Activated naive CD4-positive, alpha-beta T cell treated with anti-CD3 and anti-CD28 coated beads, Interleukin-2, amount 50 U/mL, for 16 hours (primary cell): ENCODE results near the gene RPL22L1.
"Not testable (repeated sequence)": the region's sequence is repeated elsewhere in the genome, so short reads cannot be mapped to it uniquely, and the experiment has no call there.

Experiments
- DNase-seq: peaks from one replicate; pipeline ENCODE4 v3.0.0-alpha.2; 2020

Gene RPL22L1

DNA sequence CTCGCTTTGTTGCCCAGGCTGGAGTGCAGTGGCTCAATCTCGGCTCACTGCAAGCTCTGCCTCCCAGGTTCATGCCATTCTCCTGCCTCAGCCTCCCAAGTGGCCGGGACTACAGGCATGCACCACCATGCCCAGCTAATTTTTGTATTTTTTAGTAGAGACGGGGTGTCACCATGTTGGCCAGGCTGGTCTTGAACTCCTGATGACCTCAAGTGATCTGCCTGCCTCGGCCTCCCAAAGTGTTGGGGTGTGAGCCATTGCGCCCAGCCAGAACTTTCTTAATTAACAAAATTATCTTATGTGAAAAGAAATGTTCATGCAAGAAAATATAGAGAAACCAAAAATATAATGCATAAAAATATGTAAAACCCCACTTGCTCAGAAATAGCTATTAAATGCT is 7.3 kb upstream of the RPL22L1 start:
- not testable (repeated sequence) for DNase-seq

DNA sequence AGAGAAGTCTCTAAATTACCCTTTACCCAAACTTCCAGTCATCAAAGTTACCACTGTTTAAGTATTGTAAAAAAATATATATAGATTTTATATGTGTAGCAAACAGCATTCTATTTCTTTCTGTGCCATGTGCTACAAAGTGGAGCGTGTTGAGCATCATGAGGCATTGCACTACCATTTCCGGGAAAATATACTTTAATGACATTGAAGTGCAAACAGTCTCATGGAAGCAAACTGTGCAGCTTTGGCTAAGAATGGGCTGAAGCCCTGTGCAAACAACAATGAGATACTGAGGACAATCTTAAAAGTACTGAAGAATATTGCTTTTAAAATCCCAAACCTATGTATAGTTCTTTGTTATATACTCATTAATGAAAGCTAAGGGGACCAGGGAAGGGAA is 6.5 kb upstream of the RPL22L1 start:
- no peak for DNase-seq

DNA sequence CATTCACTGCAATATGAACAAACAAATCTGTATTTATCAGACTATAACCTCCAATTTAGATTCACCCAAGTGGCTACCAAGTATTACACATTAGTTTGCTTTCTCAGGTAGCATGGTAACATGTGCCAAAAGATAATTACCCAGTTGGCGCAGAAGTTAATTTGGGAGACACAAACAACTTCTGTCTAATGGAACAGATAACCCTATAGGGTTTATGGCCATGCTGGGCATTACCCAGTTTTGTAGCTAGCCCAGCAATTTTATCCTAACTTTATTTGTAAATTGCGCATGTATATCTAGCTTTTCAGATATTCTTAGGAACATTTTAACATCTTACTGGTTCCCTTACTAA is 780 bp downstream of the RPL22L1 start:
- no peak for DNase-seq

DNA sequence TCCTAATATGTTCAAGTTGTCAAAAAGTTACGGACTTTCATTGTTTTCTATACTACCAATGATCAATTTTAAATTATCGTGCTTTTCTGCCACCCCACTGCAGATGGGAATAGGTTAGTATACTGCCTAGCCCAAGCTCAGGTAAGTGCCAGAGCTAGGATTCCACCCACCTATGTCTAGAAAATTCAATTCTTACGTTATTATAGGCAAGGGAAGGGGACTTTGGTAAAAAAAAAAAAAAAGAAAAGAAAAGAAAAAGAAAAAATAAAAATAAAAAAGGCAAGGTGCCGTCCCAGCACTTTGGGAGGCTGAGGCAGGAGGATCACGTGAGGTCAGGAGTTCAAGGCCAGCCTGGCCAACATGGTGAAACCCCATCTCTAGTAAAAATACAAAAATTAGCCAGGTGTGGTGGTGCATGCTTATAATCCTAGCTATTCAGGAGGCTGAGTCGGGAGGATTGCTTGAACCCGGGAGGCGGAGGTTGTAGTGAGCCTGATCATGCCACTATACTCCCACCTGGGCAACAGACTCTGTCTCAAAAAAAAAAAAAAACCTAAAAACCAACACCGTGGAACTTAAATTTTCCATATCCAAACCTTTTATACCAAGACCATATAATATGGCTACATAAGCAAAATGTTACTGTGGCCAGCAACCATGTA is 1.3 kb downstream of the RPL22L1 start:
- peak; percentile 13 for DNase-seq

DNA sequence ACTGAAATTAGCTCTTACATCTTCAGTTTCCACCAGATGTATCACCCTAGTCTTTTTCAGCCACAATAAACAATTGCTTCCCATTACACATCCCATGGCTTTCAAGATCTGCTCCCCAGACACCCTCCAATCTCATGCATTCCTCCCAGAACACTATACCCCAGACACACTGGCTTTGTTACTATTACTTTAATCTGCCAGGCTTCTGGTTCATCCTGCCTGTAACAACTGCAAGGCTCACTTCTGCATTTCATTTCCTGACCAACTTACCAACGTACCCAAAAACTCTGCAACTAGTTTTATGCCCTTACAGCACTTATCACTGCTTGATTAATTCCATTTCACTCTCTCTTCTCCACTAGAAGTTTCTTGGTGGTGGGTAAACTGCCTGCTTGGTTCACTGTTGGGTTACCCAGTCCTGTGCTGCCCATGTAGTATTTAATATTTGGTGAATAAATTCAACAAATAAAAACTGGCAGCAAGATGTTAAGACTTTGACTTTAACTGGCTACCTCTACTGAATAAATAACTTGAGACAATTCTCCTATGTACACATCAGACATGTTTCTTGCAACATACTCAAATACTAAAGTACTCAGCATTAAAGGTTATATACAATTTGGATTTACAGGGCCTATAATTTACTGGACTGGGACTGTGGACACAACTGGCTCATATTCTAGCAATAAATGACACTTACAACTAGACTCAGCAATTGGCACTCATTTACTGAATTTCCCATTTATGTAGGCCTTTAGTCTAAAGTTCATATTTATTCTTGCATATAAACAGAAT is 2.7 kb downstream of the RPL22L1 start:
- DNase-seq, result no peak

DNA sequence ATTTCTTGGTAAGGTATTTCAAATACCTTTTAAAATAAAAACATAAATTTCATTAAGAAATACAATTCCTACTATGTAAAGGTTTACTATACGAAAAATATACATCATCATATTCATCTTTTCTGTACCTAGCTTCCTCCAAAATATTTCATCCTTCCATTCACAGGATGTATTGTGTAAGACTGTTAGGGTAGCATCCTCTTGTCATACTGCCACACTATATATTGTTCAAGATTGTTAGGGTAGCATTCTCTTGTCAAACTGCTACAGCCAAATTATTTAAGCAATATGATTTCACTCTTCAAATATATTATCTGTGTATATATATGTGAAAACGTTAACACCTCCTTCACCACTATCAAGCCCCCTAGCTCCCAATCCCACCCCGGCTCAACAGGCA is 3.5 kb downstream of the RPL22L1 start:
- DNase-seq, result no peak

DNA sequence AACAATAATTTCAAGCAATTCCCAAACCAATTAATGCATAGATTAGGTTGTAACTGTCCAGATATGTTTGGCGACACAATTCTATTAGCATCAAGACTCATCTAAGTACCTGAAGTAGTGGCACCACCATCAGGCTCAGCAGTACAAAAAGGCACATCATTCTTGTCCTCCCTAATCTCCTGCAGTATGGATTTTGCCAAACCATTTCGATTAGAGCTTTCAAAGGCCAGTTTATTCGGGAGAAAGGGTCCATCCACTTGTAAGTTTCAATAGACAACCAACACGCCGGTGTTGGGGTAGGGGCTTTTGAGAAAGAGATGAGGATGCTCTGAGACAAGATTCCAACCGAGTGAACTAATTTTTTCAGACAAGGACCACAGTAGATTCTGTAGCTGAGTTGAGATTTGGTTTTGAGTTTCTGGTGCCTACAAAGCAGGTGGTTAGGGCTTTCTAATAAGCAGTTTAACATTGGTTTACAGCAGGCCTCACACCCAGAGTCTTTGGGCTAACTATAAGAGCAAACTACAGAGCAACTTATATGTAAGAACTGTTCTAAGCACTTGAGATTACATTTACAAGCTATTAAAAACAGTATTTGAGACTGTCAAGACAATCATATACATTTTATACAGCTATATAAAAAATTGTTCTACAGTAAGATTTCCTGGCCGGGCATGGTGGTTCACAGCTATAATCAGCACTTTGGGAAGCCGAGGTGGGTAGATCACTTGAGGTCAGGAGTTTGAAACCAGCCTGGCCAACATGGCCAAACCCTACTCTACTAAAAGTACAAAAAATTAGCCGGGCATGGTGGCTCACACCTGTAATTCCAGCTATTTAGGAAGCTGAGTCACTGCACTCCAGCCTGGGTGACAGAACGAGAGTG is 4.5 kb downstream of the RPL22L1 start:
- DNase-seq, result no peak

DNA sequence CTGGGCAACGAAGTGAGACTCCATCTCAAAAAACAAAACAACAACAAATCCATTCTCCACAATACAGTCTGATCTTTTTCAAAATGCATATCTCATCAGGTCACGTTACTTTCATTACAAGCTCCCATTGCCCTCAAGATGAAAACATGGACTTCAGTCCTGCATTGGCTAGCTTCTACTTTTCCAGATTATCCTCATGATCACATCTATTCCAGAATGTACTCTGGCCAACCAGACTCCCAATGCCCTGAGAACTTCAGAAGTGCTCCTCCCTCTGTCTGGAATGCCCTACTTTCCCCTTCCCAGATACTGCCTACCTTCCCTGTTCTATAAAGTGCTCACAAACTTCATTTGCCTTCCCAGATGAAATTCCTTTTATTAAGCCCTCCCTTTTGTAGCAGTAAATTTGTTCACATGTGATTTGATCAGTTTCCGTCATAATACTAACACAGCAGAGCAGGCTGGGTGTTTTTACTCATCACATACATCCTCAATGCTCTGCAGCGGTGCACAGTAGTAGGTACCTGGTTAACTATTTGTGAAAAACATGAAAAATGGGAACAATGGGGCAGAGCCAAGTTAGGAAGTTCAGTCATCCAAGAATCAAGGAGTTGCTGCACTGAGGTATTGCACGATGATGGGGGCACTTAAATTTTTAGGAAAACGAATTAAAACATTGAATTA is 5.3 kb downstream of the RPL22L1 start:
- DNase-seq, result no peak

DNA sequence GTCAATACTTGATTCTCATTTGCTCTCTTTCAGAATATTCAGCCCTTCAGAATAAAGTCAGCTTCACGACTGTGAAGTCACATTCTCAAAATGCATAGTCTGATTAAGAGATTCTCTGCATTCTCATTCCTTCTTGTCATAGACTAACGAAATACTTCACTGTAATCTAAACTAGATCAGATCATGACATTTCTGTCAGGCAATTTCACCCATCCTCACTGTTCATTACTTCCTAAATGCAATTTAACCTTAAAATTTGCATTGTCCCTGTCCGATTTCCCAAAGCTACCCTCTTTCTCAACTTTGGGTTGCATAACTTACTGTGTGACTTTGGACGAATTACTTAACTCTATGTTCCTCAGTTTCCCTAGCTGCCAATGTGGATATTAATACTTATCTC is 6.2 kb downstream of the RPL22L1 start:
- DNase-seq, result no peak

DNA sequence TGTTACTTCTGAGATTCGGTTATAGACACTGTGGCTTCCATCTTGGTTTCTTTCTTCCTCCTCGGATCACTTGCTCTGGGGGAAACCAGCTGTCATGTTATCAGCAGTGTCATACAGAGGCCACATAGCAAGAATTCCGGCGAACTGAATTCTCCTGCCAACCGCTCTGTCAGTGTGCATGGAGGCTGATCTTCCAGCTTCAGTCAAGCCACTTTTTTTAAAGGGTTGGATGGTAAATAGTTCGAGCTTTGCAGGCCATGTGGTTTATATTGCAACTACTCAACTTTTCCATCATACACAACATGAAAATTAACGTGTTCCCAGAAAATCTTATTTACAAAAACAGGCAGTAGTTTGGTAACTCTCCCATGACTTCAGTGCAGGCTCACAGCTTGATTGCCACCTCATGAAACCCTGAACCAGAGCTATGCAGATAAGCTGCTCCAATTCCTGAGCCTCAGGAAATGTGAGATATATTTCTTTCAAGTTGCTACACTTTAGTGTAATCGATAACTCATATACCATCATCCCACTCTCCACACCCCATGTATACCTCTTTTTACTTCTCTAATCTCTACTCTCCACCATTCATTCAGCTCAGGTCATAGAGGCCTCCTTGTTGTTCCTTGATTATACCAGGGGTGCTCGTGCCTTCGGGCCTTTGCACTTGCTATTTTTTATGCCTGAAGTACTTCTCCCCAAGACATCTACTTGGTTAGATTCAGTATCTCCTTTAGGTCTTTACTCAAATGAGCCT is 7.2 kb downstream of the RPL22L1 start:
- DNase-seq, result no peak

DNA sequence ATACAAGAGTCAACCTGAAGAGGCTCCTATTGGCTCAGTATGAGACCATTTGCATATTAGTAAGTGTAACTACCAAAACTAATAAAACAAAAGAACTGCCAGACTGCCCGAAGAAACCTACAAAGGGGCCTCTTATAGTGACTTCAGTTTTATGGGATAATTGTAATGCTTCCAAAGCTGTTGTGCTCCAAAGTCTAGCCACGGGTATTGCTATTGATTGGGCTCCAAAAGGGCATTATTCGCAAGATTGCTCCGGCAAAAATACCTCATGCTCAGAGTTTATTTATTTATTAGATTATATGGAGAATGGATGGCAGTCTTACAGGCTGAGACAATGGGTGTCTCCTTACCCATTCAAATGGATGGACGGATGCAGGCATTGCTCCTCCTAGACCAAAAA is 11.4 kb downstream of the RPL22L1 start:
- no peak for DNase-seq

DNA sequence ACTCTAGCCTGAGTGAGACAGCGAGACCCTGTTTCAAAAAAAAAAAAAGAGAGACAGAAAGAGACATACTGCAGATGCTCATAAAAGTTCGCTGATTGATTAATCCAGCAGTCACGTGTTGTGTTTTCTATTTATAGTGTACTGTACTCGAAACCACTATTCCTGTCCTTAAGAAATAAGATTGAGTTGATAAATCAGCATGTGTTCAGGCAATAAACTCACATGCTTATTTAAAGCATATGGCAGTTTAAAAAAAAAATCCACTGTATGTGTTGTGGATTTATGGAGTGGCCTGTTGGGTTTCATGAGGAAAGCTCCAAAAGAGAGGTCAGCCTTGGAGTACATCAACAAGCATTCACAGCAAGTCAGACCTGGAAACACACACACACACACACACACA is 17.7 kb downstream of the RPL22L1 start:
- no peak for DNase-seq

DNA sequence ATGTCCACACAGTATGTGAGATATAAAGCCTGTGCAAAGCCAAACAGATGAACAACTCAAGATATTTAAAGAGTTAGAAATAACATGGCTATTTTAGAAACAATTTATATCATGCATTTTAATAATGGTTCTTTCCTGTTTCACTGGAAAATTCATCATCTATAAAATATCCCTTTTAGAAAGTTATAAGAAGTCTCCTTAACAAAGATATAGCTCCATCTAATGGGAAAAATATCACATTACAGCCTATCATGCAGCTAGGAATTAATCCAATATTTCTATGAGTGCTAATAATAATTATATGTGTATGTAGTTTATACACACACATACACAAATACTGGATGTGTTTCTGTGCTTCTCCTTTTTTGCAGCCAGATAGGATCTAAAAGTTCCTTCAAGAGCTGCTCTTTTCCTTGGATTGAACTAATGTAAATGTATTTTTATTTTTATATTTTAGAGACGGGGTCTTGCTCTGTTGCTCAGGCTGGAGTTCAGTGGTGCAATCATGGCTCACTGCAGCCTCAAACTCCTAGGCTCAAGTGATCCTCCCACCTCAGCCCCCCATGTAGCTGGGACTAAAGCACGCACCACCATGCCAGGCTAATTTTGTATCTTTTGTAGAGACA is 21.6 kb downstream of the RPL22L1 start:
- no peak for DNase-seq

DNA sequence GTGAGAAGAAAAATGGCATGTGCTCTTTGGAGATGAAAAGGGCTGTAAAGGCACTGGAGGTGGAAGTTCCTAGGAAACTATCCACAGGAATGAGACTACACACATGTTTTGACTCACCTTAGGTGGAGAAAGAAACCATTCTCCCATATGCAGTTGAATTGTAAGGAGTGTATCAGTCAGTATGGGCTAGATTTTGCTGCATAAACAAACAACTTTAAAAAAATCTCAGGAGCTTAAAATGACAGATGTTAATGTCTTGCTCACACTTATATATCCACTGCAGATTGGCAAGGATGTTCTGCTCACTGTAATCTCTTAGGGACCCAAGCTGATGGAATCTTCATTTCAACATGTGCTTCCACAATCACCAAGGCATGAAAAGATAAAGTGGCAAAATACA is 25.6 kb downstream of the RPL22L1 start:
- DNase-seq, result no peak

DNA sequence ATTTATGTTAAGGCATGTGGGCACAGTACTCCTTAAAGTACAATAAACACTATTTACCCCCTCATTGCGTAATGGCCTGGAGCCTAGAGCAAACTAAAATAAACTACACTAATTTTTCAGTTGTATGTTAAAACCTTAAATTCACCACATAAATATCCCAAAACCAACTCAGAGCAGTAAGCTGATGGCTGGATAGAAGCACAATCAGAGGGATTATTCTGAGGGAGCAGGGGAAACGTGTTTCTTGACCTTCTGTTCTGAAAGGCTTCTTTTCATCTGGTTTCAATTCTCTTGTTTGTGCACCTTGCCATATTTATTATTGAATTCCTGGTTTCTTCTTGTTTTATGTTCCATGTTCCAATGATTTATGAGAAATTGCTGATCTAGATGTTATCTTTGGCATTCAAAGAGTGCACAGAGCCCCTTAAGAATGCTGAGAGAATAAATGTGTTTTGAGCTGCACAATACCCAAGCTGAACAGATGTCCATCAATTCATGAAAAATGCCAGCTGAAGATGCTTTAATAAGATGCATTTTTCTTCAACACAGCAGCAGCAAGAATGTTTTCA is 29.6 kb downstream of the RPL22L1 start:
- no peak for DNase-seq

DNA sequence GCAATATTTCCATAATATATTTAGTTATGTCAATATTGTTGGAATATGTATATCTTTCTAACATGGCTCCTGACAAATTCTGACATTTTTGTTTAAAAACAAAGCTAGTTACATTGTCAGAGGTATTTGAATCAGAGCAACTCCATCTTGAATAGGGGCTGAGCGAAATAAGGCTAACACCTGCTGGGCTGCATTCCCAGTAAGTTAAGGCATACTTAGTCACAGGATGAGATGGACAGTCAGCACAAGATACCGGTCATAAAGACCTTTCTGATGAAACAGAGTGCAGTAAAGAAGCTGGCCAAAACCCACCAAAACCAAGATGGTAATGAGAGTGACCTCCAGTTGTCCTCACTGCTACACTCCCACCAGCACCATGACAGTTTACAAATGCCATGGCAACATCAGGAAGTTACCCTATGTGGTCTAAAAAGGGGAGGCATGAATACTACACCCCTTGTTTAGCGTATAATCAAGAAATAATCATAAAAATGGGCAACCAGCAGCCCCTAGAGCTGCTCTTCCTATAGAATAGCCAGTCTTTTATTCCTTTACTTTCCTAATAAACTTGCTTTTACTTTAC is 30.4 kb downstream of the RPL22L1 start:
- DNase-seq, result no peak

DNA sequence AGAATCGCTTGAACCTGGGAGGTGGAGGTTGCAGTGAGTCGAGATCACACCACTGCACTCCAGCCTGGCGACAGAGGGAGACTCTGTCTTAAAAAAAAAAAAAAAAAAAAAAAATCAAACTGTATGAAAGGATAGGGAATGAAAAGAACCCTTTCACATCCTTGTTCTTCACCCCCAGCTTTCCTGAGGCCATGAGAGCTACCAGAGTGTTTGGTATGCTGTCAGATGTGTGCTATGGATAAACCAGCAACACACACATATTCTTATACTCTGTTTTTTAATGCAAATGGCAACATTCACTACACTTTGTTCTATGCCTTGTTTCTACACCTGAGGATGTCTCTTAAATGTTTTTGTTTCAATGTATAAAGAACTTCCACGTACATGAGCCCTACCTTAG is 33.5 kb downstream of the RPL22L1 start:
- DNase-seq, result no peak

DNA sequence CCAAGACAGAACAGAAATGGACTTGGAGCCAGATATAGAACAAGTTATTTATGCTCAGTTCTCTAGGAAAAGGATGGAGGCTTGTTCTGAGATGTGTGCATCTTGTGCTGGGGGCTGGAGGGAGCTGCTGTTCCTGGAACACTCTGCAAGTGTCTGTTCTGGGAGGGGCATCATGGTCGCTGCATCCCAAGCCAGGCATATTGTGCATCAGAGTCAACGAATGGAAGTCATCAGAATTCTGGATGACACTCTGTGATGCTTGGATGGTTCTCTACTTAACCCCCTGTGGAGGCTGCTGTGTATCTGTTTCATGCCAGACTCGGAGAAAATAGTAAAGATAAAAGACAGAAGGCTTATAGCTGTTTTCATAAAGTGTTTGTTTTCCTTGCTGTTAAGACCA is 34.7 kb downstream of the RPL22L1 start:
- no peak for DNase-seq

DNA sequence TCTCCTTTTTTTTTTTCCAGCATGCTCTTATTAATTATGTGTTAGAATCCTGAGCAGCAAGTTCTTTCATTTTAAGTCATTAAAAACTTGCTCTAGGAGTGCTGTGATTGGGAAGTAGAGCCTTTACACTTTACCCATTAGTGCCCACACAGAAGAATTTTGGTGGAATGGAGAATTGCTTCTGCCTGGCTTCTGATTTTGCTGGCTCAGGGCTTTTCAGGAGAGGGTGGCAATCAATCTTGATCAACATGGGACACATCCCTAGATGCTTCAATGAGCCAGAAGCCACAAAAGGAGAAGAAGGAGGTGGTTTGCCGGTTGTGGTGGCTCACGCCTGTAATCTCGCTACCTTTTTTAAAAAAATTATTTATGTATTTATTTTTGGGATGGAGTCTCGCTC is 39.4 kb downstream of the RPL22L1 start:
- no peak for DNase-seq

DNA sequence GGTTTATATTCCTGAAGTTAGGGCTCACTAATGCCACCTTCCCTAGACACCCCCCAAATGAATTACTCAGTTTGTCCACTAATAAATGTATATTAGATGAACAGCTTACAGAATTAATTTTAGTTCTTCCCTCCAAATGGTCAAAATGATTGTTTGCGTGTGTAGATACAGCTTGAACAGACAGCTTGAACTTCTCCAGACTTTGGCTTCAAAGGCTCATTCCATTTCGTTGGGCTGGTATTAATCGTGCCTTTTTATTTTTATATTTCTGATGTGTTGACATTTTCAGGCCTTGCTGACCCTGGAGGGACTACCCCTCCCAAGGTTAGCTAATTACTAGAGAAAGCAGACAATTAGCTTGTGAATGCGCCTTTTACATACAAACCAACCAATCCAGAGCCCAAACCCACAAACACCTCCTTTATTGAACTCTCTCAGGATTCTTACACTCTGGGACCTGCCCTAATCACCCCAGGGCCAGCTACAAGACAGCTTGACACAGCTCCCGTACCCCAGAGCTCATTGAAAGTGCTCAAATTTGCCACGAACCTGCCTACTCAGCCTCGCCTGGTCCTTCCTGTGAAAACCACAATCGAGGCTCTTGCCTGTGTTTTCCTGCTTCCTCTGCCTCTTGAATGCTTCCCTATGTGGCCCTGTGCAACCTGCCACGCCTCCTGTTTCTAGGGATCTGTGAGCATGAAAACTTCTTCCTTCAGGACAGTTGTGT is 40.3 kb downstream of the RPL22L1 start:
- no peak for DNase-seq

DNA sequence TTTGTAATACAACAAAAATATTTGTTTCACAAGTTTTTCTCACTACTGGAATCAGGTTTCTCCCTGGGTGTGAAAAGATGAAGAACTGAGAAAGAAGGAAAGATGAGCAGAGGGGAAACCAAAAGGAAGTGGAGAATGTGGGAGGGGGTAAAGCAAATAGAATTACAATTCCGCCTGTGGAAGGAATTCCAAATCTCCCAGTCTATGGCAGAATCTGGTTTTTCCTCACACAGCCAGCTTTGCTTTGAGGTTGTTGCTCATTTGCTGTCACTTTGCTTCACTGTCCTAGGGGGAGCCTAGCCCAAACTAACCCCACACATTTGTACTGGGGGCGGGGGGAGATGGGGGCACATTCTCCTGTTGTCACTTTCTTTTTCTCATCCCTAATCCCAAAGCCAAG is 43.9 kb downstream of the RPL22L1 start:
- no peak for DNase-seq
